Kidney epithelial cell (primary cell): ENCODE measurements around the gene INIP. TPM values are rescaled to one million over a fixed set of nuclear protein-coding genes. Genes with fewer than 3 reads are reported as not detected.
"Not testable (repeated sequence)": the region's sequence is repeated elsewhere in the genome, so short reads cannot be mapped to it uniquely, and the experiment has no call there.

Experiments used
- DNase-seq: peaks from one replicate; pipeline ENCODE4 v3.0.0-alpha.2; 2010; ENCODE audit warnings: low read depth
- H3K27me3 ChIP-seq: 2 replicates; pipeline ENCODE4 v1.6.0; 2011; ENCODE audit warnings: low read length; ENCODE audit not compliant: control insufficient read depth, insufficient read depth
- H3K36me3 ChIP-seq: 2 replicates; pipeline ENCODE4 v1.5.1; 2011; ENCODE audit warnings: low read length; ENCODE audit not compliant: control insufficient read depth, insufficient read depth
- H3K4me3 ChIP-seq: 2 replicates; pipeline ENCODE4 v1.5.1; 2011; ENCODE audit warnings: low read depth, mild to moderate bottlenecking, control low read depth, low read length
- CTCF ChIP-seq: IDR thresholded peaks from 2 replicates; pipeline ENCODE4 v1.5.1; 2011; ENCODE audit warnings: mild to moderate bottlenecking, moderate library complexity, low read length, control low read depth, inconsistent platforms; ENCODE audit not compliant: insufficient read depth, poor library complexity, severe bottlenecking
- total RNA-seq: library from RNA; depleted of rRNA; stranded (reverse); fragments of >200 nt; gene quantifications from 2 replicates; pipeline ENCODE4 v1.2.3, GENCODE V29; 2015

Gene INIP
- total RNA-seq, 1 donor from 2014 or later: 24.5 TPM

DNA sequence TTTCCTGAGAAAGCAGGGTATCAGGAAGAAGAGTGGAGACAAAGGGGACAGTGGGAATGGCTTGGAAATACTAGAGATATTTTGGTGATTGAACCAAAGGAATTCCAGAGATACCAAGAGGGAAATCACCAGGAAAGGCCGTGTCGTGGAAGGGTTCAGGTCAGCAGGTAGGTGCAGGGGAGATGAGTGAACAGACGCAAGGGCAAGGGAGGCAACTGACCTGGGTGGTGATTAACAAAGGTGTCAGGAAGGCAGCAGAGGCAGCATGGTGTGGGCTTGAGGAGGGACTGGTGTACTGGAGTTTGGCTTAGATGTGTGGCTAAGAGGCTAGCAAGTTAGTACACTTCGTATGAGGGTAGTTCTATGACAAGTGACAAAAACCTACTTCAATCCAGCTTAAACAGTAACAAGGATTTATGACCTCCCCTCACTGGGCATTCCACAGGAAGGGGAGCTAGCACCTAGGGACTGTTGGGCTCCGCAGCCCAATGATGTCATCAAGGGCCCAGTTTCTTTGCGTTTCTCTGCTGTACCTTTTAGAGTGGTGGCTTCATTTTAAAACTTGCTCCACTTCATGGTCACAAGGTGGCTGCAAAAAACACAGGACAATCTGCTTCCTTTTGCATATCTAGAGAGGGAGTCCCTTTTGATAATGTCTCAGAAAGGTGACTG is 37.0 kb downstream of the INIP start:
- TF ChIP-seq CTCF: no peak
- DNase-seq: no peak
- H3K4me3 ChIP-seq: no peak overlapping the region

GRCh38 chr9:112677040-112677439 is 40.9 kb downstream of the INIP start:
- TF ChIP-seq CTCF: no peak
- DNase-seq: no peak
- no peak overlapping the region for H3K4me3 ChIP-seq
- no peaks in the 10 kb centered on the region for H3K36me3 ChIP-seq
- H3K27me3 ChIP-seq: no peaks in the 10 kb centered on the region

More for the DNA sequence above, 37.0 kb downstream of the INIP start:
- Histone ChIP-seq H3K27me3 (no peaks in the 10 kb centered on the region), H3K36me3 (no peaks in the 10 kb centered on the region)

GRCh38 chr9:112673221-112673620 is 44.7 kb downstream of the INIP start:
- DNase-seq, H3K36me3 ChIP-seq: not testable (repeated sequence)

GRCh38 chr9:112670991-112671625 is 46.8 kb downstream of the INIP start:
- TF ChIP-seq CTCF: no peak
- no peak for DNase-seq
- H3K27me3 ChIP-seq: no peaks in the 10 kb centered on the region
- H3K4me3 ChIP-seq: no peak overlapping the region
- no peaks in the 10 kb centered on the region for H3K36me3 ChIP-seq

More at GRCh38 chr9:112673221-112673620, 44.7 kb downstream of the INIP start:
- H3K27me3 ChIP-seq, H3K4me3 ChIP-seq: not testable (repeated sequence)

DNA sequence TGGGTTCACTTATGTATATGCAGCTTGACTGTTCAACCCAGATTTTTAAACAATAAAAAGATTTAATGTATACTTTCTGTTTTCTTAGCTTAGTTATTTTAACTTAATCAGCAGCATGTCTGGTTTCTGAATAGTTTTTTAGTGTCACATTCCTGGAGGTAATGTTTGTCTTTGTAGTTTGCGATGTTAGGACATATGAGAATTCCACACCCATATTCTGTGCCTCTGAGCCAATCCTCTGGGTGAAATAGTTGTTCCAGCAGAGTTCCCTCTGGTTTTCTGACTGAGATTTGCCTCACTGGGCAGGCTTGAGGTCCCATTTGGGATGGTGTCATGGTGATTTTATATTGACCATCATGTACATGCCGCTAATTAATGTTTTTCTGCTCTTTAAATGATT is 48.6 kb downstream of the INIP start:
- H3K27me3 ChIP-seq: no peaks in the 10 kb centered on the region
- DNase-seq: no peak
- no peaks in the 10 kb centered on the region for H3K36me3 ChIP-seq
- no peak for TF ChIP-seq CTCF
- no peak overlapping the region for H3K4me3 ChIP-seq

GRCh38 chr9:112665347-112665746 is 52.6 kb downstream of the INIP start:
- Histone ChIP-seq H3K36me3 (no peaks in the 10 kb centered on the region), H3K27me3 (no peaks in the 10 kb centered on the region), H3K4me3 (no peak overlapping the region)
- DNase-seq: no peak
- TF ChIP-seq CTCF: no peak
